ENCODE data around the gene CREBBP.

DNA sequence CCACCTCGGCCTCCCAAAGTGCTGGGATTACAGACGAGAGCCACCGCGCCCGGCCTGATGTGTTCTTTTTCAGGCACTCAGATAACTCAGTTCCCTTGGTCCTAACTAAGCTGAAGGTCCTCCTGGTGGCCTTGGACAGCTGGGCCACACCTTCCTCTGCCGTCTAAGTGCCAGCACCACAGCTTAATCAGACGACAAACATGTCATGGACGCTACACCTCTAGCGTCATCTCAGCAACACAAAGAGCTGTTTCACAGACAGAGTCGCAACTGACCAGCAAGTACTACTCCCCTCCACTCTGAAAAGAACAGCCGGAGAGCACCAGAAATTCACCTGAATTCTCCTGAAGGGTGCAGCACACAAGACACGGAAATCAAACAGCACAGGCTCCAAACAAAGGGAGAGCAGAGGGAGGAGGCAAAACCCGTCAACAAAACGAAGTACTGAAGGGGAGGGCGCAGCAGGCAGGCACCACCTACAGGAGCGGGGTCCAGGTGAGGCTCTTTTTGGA, 167.6 kb downstream of the CREBBP start:
- TF ChIP-seq, protein P1, sequence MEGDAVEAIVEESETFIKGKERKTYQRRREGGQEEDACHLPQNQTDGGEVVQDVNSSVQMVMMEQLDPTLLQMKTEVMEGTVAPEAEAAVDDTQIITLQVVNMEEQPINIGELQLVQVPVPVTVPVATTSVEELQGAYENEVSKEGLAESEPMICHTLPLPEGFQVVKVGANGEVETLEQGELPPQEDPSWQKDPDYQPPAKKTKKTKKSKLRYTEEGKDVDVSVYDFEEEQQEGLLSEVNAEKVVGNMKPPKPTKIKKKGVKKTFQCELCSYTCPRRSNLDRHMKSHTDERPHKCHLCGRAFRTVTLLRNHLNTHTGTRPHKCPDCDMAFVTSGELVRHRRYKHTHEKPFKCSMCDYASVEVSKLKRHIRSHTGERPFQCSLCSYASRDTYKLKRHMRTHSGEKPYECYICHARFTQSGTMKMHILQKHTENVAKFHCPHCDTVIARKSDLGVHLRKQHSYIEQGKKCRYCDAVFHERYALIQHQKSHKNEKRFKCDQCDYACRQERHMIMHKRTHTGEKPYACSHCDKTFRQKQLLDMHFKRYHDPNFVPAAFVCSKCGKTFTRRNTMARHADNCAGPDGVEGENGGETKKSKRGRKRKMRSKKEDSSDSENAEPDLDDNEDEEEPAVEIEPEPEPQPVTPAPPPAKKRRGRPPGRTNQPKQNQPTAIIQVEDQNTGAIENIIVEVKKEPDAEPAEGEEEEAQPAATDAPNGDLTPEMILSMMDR (IDR thresholded peaks at IDR 0.05), result no peak
- TF ChIP-seq POLR2A (IDR thresholded peaks at IDR 0.05), result no peak
- TF ChIP-seq EP300 (IDR thresholded peaks at IDR 0.05), result no peak
- TF ChIP-seq POLR2AphosphoS5 (IDR thresholded peaks at IDR 0.05), result no peak

Measured in suprapubic skin (tissue), 4 donors.